GM12872 (cell line): ENCODE results near the gene MMP15.

Experiments
- CTCF ChIP-seq: IDR thresholded peaks from 3 replicates; pipeline ENCODE4 v1.5.1; 2011; ENCODE audit warnings: low read depth, mild to moderate bottlenecking, low read length, moderate library complexity; ENCODE audit not compliant: insufficient read depth

Gene MMP15

GRCh38 chr16:58002936-58003335 lies 22.6 kb upstream of the MMP15 start:
- TF ChIP-seq CTCF = no peak

GRCh38 chr16:58009856-58010416 lies 15.6 kb upstream of the MMP15 start:
- TF ChIP-seq CTCF = no peak

GRCh38 chr16:58010886-58011285 lies 14.7 kb upstream of the MMP15 start:
- TF ChIP-seq CTCF = no peak

- no peak for TF ChIP-seq CTCF
Observed at GRCh38 chr16:58011652-58012051, 13.9 kb upstream of the MMP15 start.

GRCh38 chr16:58012481-58012880 lies 13.1 kb upstream of the MMP15 start:
- TF ChIP-seq CTCF = no peak

GRCh38 chr16:58013201-58013956 lies 12.2 kb upstream of the MMP15 start:
- no peak for TF ChIP-seq CTCF

- TF ChIP-seq CTCF = no peak
Observed at GRCh38 chr16:58016840-58017446, 8.6 kb upstream of the MMP15 start.
